OCI-LY1 (cell line): ENCODE data around the gene ANKRD52.

Experiments used
- CTCF ChIP-seq: fragments of 200-600 bp; sonication (generic), shearing (Covaris generic); IDR thresholded peaks from 2 replicates; pipeline ENCODE4 v1.5.1; 2017; ENCODE audit warnings: mild to moderate bottlenecking, antibody characterized with exemption, low read length, moderate library complexity, mixed read lengths
- EZH2 ChIP-seq: fragments of 200-600 bp; sonication (generic), shearing (Covaris generic); IDR thresholded peaks from 2 replicates; pipeline ENCODE4 v1.8.0; 2017; ENCODE audit warnings: borderline replicate concordance, mixed run types, mild to moderate bottlenecking, antibody characterized with exemption, low read length, moderate library complexity, mixed read lengths

DNA sequence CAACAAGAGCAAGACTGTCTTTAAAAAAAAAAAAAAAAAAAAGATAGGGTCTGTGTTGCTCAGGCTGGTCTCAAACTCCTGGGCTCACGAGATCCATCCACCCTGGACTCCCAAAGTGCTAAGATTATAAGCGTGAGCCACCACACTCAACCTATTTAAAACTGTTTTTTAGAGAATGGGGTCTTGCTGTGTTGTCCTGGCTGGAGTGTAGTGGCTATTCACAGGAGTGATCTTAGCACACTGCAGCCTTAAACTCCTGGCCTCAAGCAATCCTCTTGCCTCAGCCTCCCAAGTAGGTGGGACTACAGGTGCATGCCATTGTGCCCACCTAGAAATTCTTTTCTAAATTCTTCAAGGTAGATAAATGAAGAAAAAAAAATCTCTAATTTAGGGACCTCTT lies 16.1 kb upstream of the ANKRD52 start:
- no peak for TF ChIP-seq CTCF
- TF ChIP-seq EZH2 = no peak
